Measurements from ENCODE around the gene EFCAB13.
"Not testable (repeated sequence)": the region's sequence is repeated elsewhere in the genome, so short reads cannot be mapped to it uniquely, and the experiment has no call there.

EFCAB13 gene

DNA sequence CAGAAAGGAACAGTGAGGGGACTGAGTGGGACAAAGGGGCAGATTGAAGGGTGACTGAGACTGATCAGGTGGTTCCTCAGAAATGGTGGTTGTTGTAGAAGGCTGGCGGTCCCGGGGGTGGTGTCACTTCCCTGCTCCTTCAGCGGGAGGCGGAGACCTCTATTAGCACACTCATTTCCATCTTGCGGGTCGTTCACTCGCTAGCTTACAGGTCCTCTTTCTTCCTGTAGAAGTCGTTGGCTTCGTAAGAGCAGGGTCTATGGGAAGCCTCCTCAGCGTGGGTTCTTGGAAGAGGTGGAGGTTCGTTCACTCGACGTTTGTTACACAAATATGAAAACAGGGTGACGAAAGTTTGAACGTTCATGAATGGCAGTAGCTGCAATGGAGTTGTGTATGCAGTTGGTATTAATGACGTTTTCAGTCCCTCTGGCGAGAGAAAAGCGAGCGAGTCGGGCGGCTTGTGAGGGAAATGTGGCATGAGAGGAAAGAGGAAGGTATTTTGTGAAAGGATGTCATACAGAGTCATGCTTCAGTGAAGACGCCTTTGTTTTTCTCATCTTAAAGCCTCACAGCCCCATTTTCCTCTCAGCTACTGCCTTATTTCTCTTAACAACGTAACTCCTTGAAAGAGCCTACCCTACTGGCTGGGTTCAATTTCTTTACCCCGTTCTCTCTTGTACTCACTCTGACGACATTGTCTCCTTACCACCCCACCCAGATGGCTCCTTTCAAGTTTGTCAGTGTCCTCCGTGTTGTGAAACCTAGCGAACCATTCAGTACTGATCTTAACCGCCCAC, 667 bp downstream of the EFCAB13 start:
- peak in 2 of 3 donors; percentile 16 to 18 for DNase-seq (ENCODE audit: low read depth in 3 of 3)

GRCh38 chr17:47325176-47325575, 1.4 kb downstream of the EFCAB13 start:
- DNase-seq (ENCODE audit: low read depth in 3 of 3) = no peak

- no peak for DNase-seq (ENCODE audit: low read depth in 3 of 3)
These were observed 6.8 kb downstream of the EFCAB13 start for GRCh38 chr17:47330548-47330947.

DNA sequence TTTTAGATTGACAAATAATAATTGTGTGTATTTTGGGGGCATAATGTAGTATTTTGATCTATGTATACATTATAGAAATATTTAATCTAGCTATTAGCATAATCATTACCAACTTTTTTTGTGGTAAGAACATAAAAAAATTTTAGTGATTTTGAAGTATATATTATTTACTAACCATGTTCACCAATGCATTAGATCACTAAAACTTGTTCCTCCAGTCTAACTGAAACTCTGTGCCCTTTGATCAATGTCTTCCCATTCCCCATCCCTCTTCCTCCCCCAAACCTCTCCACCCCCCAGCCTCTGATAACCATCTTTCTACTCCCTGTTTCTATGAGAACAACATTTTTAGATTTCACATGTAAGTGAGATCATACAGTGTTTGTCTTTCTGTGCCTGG, 8.5 kb downstream of the EFCAB13 start:
- DNase-seq (ENCODE audit: low read depth in 3 of 3) = no peak

GRCh38 chr17:47335101-47335936, 11.6 kb downstream of the EFCAB13 start:
- no peak for DNase-seq (ENCODE audit: low read depth in 3 of 3)

DNA sequence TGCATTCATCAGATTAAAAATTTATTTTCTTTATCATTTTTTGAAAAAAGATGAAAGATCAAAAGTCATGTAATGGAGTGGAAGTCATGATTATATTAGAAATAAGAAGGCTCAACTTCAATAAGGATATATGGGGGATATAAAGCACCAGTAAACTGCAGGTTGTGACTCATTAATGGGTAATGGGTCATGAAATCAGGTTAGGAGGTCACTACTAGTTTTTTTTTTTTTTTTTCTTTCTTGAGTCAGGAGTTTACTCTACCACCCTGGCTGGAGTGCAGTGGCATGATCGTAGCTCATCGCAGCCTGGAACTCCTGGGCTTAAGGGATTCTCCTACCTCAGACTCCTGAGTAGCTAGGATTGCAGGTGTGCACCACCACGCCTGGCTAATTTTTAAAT, 14.3 kb downstream of the EFCAB13 start:
- no peak for DNase-seq (ENCODE audit: low read depth in 3 of 3)

DNA sequence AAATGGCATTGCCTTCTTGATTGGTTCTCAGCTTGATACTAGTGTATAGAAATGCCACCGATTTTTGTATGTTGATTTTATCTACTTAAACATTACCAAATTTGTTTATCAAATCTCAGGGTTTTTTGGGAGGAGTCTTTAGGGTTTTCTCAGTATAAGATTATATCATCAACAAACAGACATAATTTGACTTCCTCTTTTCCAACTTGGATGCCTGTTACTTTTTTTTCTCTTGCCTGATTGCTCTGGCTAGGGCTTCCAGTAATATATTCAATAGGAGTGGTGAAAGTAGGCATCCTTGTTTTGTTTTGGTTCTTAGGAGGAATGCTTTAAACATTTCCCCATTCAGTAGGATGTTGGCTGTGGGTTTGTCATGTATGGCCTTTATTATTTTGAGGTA, 29.1 kb downstream of the EFCAB13 start:
- DNase-seq (ENCODE audit: low read depth in 3 of 3) = no peak

- DNase-seq (ENCODE audit: low read depth in 3 of 3) = no peak
These were observed 34.9 kb downstream of the EFCAB13 start for GRCh38 chr17:47358652-47359051.

- no peak for DNase-seq (ENCODE audit: low read depth in 3 of 3)
These were observed 39.4 kb downstream of the EFCAB13 start for GRCh38 chr17:47363171-47363570.

GRCh38 chr17:47367257-47367656, 43.5 kb downstream of the EFCAB13 start:
- no peak for DNase-seq (ENCODE audit: low read depth in 3 of 3)

- no peak for DNase-seq (ENCODE audit: low read depth in 3 of 3)
These were observed 44.5 kb downstream of the EFCAB13 start for GRCh38 chr17:47368262-47368661.

GRCh38 chr17:47370899-47371298, 47.1 kb downstream of the EFCAB13 start:
- not testable (repeated sequence) for DNase-seq (ENCODE audit: low read depth in 3 of 3)

DNA sequence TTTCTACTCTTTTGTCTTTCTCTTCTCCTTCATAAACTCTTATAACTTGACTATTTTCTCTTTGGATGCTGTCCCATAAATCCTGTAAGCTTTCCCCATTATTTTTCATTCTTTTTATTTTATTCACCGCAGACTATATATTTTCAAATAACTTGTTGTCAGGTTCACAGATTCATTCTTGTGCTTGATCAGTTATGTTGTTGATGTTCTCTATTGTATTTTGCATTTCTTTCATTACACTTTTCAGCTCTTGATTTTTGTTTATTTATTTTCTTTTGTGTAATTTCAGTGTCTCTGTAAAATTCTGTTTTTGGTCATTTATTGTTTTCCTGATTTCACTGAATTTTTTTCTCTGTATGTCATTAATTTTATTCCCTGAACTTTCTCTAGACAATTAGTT, 49.2 kb downstream of the EFCAB13 start:
- no peak for DNase-seq (ENCODE audit: low read depth in 3 of 3)

GRCh38 chr17:47376247-47376646, 52.5 kb downstream of the EFCAB13 start:
- DNase-seq (ENCODE audit: low read depth in 3 of 3) = no peak

DNA sequence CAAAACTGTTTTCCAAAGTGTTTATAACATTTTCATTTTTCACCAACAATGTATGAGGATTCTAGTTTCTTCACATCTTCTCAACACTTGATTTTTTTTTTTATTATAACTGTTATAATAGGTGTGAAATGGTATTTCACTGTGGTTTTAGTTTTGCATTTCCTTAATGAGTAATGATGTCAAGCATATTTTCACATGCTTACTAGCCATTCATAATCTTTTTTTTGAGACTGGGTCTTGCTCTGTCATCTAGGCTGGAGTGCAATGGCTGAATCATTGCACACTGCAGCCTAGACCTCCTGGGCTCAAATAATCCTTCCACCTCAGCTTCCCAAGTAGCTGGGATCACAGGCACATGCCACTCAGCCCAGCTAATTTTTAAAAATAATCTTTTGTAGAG, 65.1 kb downstream of the EFCAB13 start:
- DNase-seq (ENCODE audit: low read depth in 3 of 3) = no peak

DNA sequence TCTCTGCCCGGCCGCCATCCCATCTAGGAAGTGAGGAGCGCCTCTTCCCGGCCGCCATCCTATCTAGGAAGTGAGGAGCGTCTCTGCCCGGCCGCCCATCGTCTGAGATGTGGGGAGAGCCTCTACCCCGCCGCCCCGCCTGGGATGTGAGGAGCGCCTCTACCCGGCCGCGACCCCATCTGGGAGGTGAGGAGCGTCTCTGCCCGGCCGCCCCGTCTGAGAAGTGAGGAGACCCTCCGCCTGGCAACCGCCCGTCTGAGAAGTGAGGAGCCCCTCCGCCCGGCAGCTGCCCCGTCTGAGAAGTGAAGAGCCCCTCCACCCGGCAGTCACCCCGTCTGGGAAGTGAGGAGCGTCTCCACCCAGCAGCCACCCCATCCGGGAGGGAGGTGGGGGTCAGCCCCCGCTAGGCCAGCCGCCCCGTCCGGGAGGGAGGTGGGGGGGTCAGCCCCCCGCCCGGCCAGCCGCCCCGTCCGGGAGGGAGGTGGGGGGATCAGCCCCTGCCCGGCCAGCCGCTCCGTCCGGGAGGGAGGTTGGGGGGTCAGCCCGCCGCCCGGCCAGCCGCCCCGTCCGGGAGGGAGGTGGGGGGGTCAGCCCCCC, 73.9 kb downstream of the EFCAB13 start:
- DNase-seq (ENCODE audit: low read depth in 3 of 3) = not testable (repeated sequence)

- DNase-seq (ENCODE audit: low read depth in 3 of 3) = no peak
These were observed 76.6 kb downstream of the EFCAB13 start for GRCh38 chr17:47400333-47400732.

DNA sequence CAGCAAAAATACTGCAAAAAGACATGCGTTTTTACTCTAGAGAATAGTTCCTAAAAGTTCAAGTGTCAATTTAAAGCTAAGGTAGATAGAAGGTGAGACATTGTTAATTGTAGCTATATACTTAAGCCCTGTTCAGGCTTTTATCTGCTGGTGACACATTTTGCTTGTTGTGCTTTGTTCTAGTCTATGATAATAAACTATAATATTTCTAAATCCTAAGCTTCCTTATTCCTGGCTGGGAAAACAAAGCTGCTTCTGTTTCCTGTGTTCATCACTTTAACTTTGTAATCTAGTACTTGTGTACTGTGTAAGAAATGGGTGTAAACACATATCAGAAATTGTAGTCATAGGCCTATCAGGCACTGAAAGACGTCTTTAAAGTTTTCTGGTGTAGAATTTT, 77.3 kb downstream of the EFCAB13 start:
- no peak for DNase-seq (ENCODE audit: low read depth in 3 of 3)

- DNase-seq (ENCODE audit: low read depth in 3 of 3) = no peak
These were observed 80.3 kb downstream of the EFCAB13 start for GRCh38 chr17:47404006-47404405.

GRCh38 chr17:47404875-47405274, 81.1 kb downstream of the EFCAB13 start:
- no peak for DNase-seq (ENCODE audit: low read depth in 3 of 3)

- DNase-seq (ENCODE audit: low read depth in 3 of 3) = no peak
These were observed 90.1 kb downstream of the EFCAB13 start for GRCh38 chr17:47413872-47414271.

DNA sequence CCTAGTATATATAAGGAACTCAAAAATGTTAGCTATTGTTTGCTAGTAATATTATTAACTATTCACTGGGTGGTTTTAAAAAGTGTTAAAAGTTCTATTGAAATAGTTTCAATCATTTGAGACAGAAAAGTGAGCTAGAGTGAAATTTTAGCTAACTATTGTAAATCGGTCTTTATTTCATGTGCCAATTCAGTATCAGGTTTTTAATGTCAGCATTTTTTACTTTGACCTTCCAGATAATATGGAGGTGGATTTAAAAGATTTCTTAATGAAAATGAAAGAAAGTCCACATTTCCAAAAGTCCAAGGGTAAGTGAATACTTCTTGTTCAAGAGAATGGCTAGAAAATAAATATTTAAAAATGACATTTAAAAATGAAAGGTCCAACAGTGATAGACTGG, 90.9 kb downstream of the EFCAB13 start:
- DNase-seq (ENCODE audit: low read depth in 3 of 3) = no peak

All from stimulated activated CD4-positive, alpha-beta T cell treated with anti-CD3 and anti-CD28 coated beads, TNF-alpha, amount 100 ng/mL, for 48 hours (primary cell).